DLD1 (cell line): ENCODE data around the gene CFAP299.

Source experiments
- in situ Hi-C: cut with HindIII; loops from 2 replicates; pipeline ENCODE4 v1.10.0; 2017; ENCODE audit warnings: low sequenced_read_pairs

Gene CFAP299

GRCh38 chr4:80903020-80903419 is 567.5 kb downstream of the CFAP299 start:
- in situ Hi-C loops: no loop called here

- in situ Hi-C loops: no loop called here
Observed at GRCh38 chr4:80909938-80910337, 574.4 kb downstream of the CFAP299 start.

- in situ Hi-C loops: no loop called here
Observed at GRCh38 chr4:80911458-80911857, 575.9 kb downstream of the CFAP299 start.

GRCh38 chr4:80912350-80912749 is 576.8 kb downstream of the CFAP299 start:
- in situ Hi-C loops: no loop called here

- in situ Hi-C loops: no loop called here
Observed at GRCh38 chr4:80913381-80913780, 577.9 kb downstream of the CFAP299 start.

- in situ Hi-C loops: no loop called here
Observed at GRCh38 chr4:80916770-80917169, 581.2 kb downstream of the CFAP299 start.

- in situ Hi-C loops: no loop called here
Observed at GRCh38 chr4:80918004-80918403, 582.5 kb downstream of the CFAP299 start.

GRCh38 chr4:80921441-80921840 is 585.9 kb downstream of the CFAP299 start:
- in situ Hi-C loops: no loop called here

GRCh38 chr4:80922941-80923340 is 587.4 kb downstream of the CFAP299 start:
- in situ Hi-C loops: no loop called here

GRCh38 chr4:80925293-80925692 is 589.8 kb downstream of the CFAP299 start:
- in situ Hi-C loops: no loop called here

GRCh38 chr4:80926446-80926845 is 590.9 kb downstream of the CFAP299 start:
- in situ Hi-C loops: no loop called here

GRCh38 chr4:80926891-80927290 is 591.4 kb downstream of the CFAP299 start:
- in situ Hi-C loops: no loop called here

GRCh38 chr4:80927420-80927819 is 591.9 kb downstream of the CFAP299 start:
- in situ Hi-C loops: no loop called here

GRCh38 chr4:80931631-80932081 is 596.1 kb downstream of the CFAP299 start:
- in situ Hi-C loops: no loop called here

- in situ Hi-C loops: no loop called here
Observed at GRCh38 chr4:80948141-80948540, 612.6 kb downstream of the CFAP299 start.

- in situ Hi-C loops: no loop called here
Observed at GRCh38 chr4:80948995-80949394, 613.5 kb downstream of the CFAP299 start.

- in situ Hi-C loops: no loop called here
Observed at GRCh38 chr4:80956421-80956820, 620.9 kb downstream of the CFAP299 start.

GRCh38 chr4:80963051-80963450 is 627.5 kb downstream of the CFAP299 start:
- in situ Hi-C loops: no loop called here

GRCh38 chr4:80967346-80967745 is 631.8 kb downstream of the CFAP299 start:
- in situ Hi-C loops: no loop called here

- in situ Hi-C loops: no loop called here
Observed at GRCh38 chr4:80980239-80980638, 644.7 kb downstream of the CFAP299 start.

GRCh38 chr4:80986011-80986410 is 650.5 kb downstream of the CFAP299 start:
- in situ Hi-C loops: no loop called here

- in situ Hi-C loops: loop anchor here (5.0 kb wide), 1 partner anchor 57 kb away; no protein-coding TSS in a partner anchor
Observed at GRCh38 chr4:80989921-80990544, 654.5 kb downstream of the CFAP299 start.

- in situ Hi-C loops: loop anchor here (5.0 kb wide), 1 partner anchor 56 kb away; no protein-coding TSS in a partner anchor
Observed at GRCh38 chr4:80990851-80991250, 655.3 kb downstream of the CFAP299 start.
